ENCODE results near the gene PDCL2.

Gene PDCL2

DNA sequence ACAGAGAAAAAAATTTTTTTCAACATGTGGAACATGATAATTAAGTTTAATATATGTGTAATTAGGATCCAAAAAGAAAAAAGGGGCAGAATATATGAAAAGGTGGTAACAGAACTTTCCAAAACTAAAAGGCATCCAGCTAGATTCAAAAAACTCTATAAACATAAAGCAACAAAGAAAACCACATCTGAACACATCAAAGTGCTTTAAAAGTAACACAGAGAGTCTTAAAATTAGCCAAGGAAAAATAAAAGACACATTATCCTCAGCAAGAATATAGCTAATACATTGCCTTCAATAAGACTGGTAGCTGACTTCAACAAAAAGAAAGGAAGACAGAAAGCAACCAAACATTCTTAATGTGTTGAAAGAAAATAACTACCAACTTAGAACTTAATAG, 53.5 kb downstream of the PDCL2 start:
- no peak for DNase-seq (ENCODE audit: low read depth)

DNA sequence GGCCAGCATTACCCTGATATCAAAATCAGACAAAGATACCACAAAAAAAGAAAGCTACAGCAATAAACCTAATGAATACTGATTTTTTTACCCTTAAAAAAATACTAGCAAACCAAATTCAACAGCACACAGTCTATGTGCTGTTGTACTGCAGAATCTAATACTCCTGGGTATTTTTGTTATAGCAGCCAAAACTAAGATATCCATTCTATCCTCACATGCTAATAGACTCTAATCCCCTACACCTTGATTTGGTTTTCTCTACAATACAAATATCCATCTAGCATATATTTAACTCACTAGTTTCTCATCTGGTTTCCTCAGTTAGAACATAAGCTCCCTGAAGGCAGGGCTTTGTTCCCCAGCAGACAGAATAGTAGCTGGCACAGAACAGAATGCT, 57.7 kb downstream of the PDCL2 start:
- no peak for DNase-seq (ENCODE audit: low read depth)

DNA sequence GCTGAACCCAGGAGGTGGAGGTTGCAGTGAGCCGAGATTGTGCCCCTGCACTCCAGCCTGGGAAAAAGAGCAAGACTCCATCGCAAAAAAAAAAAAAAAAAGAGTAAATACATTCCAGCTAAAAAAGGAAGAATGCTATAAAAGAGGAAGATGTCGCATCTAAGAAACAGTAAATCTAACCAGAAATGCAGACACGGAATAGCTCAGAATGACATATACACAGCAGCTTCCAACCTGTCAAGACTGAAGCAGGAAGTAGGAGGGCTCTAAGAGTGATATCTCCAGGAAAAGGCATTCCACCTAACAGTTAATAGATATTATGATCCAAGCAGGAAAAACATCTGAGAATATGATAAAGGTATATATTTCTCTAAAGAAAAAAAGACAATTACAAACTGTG, 61.4 kb downstream of the PDCL2 start:
- no peak for DNase-seq (ENCODE audit: low read depth)

DNA sequence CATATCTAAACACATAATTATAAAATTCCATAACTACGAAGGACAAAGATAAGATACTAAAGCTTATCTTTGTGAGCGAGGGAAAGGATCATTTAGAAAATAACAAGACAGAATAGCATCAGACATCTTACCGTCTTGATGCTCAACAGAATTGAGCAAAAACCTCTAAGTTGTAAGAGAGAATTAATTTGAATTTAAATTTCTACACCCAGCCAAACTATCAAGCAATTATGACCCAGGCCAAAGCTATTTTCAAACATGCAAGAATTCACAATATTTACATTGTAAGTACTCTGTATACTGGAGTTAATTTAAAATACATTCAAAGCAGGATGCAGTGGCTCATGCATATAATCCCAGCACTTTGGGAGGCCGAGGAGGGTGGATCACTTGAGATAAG, 61.9 kb downstream of the PDCL2 start:
- no peak for DNase-seq (ENCODE audit: low read depth)

DNA sequence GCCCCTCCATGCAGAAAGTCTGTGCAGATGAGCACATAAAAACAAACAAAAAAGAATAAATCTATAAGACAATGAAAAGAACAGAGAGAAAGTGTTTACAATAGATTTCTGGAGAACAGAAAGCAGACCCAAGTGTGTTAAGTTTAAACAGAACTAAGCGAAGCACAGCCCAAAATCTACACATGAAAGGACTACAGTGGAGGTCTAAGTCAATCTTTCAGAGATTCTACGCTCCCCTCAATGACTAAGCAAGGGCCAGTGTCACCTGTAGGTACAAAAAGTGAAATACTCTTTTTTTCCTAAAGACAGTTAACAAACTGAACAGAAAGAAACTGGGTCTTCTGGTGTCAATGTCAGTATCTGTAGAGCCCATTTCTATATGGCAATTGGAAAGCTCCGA, 63.6 kb downstream of the PDCL2 start:
- no peak for DNase-seq (ENCODE audit: low read depth)

DNA sequence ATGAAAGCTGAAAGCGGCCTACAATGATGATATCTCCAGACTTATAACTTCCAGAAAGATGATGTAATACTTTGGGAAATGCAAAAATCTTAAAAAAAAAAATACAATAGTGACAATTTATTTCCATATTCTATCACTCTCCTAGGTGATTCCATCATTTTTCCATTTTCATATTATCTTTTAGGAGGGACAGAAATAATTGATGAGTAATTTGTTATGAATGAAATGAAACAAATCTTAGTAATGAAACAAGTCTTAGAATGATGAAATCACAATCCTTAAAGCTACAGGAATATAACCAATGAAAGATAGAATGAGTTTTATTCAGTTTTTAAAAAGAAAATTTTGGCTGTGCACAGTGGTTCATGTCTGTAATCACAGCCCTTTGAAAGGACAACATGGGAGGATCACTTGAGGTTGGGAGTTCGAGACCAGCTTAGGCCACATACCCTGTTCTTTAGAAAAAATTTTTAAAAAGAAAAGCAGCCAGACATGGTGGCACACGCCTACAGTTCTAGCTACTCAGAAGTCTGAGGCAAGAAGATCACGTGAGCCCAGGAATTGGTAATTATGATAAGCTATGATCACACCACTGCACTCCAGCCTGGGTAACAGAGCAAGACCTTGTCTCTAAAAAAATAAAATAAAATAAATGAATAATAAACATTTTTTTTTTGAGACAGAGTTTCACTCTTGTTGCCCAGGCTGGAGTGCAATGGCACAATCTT, 67.0 kb downstream of the PDCL2 start:
- DNase-seq (ENCODE audit: low read depth) = no peak

DNA sequence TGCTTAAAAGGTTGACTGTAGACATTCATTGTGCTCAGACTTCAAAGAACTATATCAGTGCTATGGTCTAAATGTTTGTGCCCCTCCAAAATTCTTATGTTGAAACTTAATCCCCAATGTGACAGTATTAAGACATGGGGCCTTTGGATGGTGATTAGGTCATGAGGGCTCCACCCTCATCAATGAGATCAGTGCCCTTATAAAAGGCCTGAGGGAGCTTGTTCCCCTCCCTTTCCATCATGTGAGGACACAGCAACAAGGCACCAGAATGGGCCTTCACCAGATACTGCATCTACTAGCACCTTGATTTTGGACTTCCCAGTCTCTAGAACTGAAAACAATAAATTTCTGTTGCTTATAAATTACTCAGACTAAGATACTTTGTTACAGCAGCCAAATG, 73.6 kb downstream of the PDCL2 start:
- DNase-seq (ENCODE audit: low read depth) = no peak

DNA sequence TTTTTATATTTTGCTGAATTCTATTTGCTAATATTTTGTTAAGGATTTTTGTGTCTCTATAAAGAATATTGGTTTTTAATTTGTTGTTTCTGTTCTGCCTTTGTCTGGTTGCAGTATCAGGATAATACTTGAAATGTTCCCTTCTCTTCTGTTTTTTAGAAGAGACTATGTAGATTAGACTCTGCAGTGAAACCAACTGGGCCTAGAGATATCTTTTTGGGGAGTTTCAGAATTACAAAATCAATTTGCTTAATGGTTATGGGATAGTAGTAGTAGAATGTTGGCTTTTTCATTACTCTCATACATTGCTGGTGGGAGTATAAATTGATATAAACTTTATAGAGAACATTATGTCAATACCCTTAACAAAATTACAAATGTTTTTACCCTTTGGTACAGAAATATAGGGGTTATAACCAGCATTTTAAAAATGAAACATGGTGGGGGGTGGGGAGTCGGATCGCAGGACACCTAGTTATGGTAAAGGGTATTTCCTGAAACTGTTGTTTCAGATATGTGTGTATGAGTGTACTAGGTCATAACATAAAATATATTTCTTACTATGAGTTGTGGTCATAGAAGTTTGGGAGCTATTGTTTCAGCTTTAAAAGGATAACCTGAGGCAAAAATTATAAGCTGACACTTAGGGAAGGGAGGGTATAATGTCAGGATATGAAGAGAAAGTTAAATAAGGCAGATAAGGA, 74.4 kb downstream of the PDCL2 start:
- no peak for DNase-seq (ENCODE audit: low read depth)

DNA sequence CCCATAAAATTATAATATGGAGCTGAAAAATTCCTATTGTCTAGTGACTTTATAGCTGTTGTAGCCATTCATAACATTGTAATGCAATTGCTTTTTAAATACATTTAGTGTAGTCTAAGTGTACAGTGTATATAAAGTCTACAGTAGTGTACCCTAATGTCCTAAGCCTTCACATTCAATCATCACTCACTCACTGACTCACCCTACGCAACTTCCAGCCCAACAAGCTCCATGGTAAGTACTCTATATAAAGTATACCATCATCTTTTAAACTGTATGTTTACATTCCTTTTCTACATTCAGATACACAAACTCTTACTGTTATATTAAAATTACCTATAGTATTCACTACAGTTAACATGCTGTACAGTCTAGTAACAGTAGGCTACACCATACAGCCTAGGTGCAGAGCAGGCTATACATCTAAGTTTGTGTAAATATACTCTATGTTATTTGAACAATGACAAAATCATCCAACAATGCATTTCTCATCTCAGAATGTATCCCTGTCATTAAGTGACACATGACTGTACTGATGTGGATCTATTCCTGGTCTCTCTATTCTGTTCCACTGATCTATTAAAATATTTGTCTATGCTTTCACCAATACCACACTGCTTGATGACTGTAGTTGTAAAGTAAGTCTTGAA, 79.0 kb downstream of the PDCL2 start:
- DNase-seq (ENCODE audit: low read depth) = no peak

DNA sequence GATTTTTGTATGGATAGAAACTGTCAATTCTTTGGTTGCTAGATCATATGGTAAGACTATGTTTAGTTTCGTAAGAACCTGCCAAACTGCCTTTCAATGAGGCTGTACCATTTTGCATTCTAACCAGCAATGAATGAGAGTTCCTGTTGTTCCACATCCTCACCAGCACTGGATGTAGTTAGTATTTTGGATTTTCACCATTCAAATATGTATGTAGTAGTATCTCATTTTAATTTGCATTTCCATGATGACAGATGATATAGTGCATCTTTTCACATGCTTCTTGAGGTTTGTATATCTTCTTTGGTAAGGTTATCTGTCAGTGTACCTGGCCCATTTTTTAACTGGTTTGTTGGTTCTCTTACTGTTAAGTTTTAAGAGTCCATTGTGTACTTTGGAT, 80.0 kb downstream of the PDCL2 start:
- DNase-seq (ENCODE audit: low read depth) = no peak

DNA sequence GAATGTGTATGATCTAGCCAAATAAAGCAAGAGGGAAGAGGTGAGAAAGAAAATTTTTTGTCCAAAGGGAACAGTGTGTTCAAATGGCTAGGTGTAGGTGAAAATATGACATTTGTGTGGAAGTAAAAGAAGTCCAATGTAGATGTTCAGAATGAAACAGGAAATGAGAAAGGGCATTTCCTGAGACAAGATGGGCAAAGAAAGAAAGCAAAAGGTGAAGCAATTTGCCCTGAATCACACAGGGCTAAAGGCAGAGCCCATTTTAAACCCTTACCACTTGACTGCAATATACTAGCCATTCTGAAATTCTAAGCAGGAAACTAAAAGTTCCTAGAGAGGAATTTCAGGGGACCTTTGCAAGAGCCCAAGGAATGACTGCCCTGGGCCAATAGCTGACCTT, 81.4 kb downstream of the PDCL2 start:
- DNase-seq (ENCODE audit: low read depth) = no peak

DNA sequence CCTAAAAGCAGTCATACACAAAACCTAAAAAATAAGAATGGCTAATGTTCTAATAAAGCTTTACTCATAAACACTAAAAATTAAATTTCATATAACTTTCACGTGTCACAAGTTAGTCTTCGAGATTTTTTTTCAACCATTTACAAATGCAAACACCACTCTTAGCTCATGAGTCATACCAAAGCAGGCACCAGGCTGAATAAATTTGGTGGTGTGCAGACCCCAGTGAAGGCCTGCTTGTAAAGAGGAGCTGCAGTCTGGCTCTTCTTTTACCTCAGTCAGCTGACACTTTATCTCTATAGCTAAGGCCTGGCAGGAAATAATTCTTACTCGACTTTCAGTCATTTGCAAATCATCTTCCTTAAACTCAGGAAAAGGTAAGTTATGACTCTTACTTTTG, 82.8 kb downstream of the PDCL2 start:
- DNase-seq (ENCODE audit: low read depth) = no peak

DNA sequence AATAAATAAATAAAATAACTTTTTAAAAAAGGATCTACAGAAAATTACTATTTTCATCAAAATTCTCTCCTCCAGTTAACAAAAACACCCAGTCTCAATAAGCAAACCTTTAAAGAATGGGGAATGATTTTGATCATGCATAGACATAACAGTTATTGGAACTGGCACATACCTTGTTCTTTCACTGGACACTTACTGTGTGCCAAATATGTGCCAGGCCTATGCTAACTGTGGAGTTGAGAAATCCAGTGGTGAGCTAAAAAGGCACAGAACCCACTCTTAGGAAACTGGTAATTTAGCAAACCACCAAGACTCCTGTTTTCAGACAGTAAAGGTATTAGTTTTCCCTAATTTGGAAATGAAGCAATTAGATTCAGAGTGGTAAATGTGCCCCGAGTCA, 84.4 kb downstream of the PDCL2 start:
- DNase-seq (ENCODE audit: low read depth) = no peak

All from activated T-helper 9 cell treated with anti-CD3 and anti-CD28 coated beads, Interleukin-2, amount 50 U/mL, for 16 hours (primary cell).